Measurements from ENCODE around the gene CDK5RAP3. TPM values are rescaled to one million over a fixed set of nuclear protein-coding genes. Genes with fewer than 3 reads are reported as not detected.
A peak's percentile ranks its signal among the peaks of the same experiment; 100 is the strongest.

CDK5RAP3 gene
- total and polyA plus RNA-seq, 2 of the 13 experiments (the other 11 are each of a cell fraction or from before 2014, with no cell fraction given) = 128 to 154 TPM

DNA sequence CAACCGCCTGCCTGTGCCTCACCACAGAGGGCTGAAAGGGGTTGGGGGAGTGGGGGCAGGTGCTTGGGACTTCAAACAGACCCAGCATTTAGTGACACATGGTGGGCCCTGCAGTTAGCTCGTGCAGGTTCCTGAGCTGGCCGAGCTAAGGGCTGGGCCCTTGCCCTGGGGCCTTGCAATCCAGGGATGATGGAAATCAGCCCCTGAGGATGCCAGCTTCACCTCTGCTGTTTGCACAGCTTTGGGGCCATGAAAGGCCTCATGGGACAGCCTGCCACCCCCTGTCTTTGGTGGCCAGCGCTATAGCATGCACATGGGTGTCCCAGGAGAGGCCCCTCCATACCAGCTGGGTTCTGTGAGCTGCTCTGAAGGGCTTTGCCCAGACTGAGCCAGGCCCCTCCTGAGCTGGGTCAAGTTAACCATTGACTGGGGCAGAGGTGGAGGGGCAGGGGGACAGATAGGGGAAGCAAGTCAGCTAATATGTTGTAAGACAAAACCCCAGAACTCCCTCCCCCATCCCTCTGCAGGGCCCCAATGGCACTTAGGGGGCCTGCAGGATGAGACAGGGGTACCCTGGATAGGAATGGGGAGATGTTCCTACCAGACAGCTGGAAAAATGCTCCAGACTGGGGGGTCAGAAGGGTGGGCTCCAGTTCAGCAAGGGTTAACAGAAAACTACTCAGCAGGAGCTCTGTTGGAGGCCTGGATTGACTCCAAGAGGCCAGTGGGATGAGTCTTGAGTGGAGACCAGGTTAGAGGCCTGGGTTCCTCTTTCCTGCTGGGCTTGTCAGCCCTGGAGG is 13.9 kb upstream of the CDK5RAP3 start (continued):
- TF ChIP-seq, protein P1, sequence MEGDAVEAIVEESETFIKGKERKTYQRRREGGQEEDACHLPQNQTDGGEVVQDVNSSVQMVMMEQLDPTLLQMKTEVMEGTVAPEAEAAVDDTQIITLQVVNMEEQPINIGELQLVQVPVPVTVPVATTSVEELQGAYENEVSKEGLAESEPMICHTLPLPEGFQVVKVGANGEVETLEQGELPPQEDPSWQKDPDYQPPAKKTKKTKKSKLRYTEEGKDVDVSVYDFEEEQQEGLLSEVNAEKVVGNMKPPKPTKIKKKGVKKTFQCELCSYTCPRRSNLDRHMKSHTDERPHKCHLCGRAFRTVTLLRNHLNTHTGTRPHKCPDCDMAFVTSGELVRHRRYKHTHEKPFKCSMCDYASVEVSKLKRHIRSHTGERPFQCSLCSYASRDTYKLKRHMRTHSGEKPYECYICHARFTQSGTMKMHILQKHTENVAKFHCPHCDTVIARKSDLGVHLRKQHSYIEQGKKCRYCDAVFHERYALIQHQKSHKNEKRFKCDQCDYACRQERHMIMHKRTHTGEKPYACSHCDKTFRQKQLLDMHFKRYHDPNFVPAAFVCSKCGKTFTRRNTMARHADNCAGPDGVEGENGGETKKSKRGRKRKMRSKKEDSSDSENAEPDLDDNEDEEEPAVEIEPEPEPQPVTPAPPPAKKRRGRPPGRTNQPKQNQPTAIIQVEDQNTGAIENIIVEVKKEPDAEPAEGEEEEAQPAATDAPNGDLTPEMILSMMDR (CRISPR knock-in tag; IDR thresholded peaks at IDR 0.05) = 0 out of 2 replicates have a peak, but pooled peaks have one; percentile 8
- TF ChIP-seq, protein P2, sequence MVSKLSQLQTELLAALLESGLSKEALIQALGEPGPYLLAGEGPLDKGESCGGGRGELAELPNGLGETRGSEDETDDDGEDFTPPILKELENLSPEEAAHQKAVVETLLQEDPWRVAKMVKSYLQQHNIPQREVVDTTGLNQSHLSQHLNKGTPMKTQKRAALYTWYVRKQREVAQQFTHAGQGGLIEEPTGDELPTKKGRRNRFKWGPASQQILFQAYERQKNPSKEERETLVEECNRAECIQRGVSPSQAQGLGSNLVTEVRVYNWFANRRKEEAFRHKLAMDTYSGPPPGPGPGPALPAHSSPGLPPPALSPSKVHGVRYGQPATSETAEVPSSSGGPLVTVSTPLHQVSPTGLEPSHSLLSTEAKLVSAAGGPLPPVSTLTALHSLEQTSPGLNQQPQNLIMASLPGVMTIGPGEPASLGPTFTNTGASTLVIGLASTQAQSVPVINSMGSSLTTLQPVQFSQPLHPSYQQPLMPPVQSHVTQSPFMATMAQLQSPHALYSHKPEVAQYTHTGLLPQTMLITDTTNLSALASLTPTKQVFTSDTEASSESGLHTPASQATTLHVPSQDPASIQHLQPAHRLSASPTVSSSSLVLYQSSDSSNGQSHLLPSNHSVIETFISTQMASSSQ (IDR thresholded peaks at IDR 0.05; ENCODE audit: low read depth) = peak; percentile 89
- TF ChIP-seq, protein P2 (CRISPR knock-in tag; IDR thresholded peaks at IDR 0.05; ENCODE audit: borderline replicate concordance) = peak; percentile 94
- TF ChIP-seq ZBED4 (CRISPR knock-in tag; IDR thresholded peaks at IDR 0.05; ENCODE audit: borderline replicate concordance) (no peak), ZNF225 (CRISPR knock-in tag; IDR thresholded peaks at IDR 0.05) (no peak; the same call in 1 of the 2 replicates), HCFC1 (IDR thresholded peaks at IDR 0.05; ENCODE audit: low read depth, low read length) (no peak), ZNF841 (CRISPR knock-in tag; IDR thresholded peaks at IDR 0.05; ENCODE audit: borderline replicate concordance) (no peak), MBNL3 (CRISPR knock-in tag; conservative IDR thresholded peaks at IDR 0.05) (no peak), TARDBP (CRISPR knock-in tag; IDR thresholded peaks at IDR 0.05) (no peak; the same call in none of the 2 replicates)
- TF ChIP-seq, protein P3, sequence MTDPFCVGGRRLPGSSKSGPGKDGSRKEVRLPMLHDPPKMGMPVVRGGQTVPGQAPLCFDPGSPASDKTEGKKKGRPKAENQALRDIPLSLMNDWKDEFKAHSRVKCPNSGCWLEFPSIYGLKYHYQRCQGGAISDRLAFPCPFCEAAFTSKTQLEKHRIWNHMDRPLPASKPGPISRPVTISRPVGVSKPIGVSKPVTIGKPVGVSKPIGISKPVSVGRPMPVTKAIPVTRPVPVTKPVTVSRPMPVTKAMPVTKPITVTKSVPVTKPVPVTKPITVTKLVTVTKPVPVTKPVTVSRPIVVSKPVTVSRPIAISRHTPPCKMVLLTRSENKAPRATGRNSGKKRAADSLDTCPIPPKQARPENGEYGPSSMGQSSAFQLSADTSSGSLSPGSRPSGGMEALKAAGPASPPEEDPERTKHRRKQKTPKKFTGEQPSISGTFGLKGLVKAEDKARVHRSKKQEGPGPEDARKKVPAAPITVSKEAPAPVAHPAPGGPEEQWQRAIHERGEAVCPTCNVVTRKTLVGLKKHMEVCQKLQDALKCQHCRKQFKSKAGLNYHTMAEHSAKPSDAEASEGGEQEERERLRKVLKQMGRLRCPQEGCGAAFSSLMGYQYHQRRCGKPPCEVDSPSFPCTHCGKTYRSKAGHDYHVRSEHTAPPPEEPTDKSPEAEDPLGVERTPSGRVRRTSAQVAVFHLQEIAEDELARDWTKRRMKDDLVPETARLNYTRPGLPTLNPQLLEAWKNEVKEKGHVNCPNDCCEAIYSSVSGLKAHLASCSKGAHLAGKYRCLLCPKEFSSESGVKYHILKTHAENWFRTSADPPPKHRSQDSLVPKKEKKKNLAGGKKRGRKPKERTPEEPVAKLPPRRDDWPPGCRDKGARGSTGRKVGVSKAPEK (CRISPR knock-in tag; IDR thresholded peaks at IDR 0.05; ENCODE audit: borderline replicate concordance) = no peak
- TF ChIP-seq, protein P4, sequence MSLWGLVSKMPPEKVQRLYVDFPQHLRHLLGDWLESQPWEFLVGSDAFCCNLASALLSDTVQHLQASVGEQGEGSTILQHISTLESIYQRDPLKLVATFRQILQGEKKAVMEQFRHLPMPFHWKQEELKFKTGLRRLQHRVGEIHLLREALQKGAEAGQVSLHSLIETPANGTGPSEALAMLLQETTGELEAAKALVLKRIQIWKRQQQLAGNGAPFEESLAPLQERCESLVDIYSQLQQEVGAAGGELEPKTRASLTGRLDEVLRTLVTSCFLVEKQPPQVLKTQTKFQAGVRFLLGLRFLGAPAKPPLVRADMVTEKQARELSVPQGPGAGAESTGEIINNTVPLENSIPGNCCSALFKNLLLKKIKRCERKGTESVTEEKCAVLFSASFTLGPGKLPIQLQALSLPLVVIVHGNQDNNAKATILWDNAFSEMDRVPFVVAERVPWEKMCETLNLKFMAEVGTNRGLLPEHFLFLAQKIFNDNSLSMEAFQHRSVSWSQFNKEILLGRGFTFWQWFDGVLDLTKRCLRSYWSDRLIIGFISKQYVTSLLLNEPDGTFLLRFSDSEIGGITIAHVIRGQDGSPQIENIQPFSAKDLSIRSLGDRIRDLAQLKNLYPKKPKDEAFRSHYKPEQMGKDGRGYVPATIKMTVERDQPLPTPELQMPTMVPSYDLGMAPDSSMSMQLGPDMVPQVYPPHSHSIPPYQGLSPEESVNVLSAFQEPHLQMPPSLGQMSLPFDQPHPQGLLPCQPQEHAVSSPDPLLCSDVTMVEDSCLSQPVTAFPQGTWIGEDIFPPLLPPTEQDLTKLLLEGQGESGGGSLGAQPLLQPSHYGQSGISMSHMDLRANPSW (CRISPR knock-in tag; IDR thresholded peaks at IDR 0.05; ENCODE audit: borderline replicate concordance) = no peak
